Effector CD8-positive, alpha-beta T cell (primary cell): ENCODE measurements around the gene PTPRN2.
"Not testable (repeated sequence)": the region's sequence is repeated elsewhere in the genome, so short reads cannot be mapped to it uniquely, and the experiment has no call there.

Experiments
- DNase-seq: peaks from one replicate; lab custom pipeline; 2025; lab: John Stamatoyannopoulos, UW

The PTPRN2 gene

GRCh38 chr7:158253670-158254045, 334.0 kb downstream of the PTPRN2 start:
- not testable (repeated sequence) for DNase-seq

- no peak for DNase-seq
Measured at GRCh38 chr7:158252837-158253669, 334.6 kb downstream of the PTPRN2 start.

GRCh38 chr7:158252081-158252836, 335.4 kb downstream of the PTPRN2 start:
- no peak for DNase-seq

- no peak for DNase-seq
Measured at GRCh38 chr7:158251061-158251965, 336.3 kb downstream of the PTPRN2 start.

- DNase-seq: no peak
Measured at GRCh38 chr7:158249692-158250091, 337.9 kb downstream of the PTPRN2 start.

- no peak for DNase-seq
Measured at GRCh38 chr7:158248816-158249215, 338.8 kb downstream of the PTPRN2 start.

- no peak for DNase-seq
Measured at GRCh38 chr7:158247758-158248487, 339.7 kb downstream of the PTPRN2 start.

GRCh38 chr7:158246960-158247673, 340.5 kb downstream of the PTPRN2 start:
- no peak for DNase-seq

GRCh38 chr7:158246272-158246959, 341.2 kb downstream of the PTPRN2 start:
- no peak for DNase-seq

GRCh38 chr7:158245724-158246041, 341.9 kb downstream of the PTPRN2 start:
- DNase-seq: no peak

- DNase-seq: no peak
Measured at GRCh38 chr7:158244873-158245723, 342.5 kb downstream of the PTPRN2 start.

- no peak for DNase-seq
Measured at GRCh38 chr7:158244430-158244829, 343.2 kb downstream of the PTPRN2 start.

GRCh38 chr7:158241919-158242318, 345.7 kb downstream of the PTPRN2 start:
- no peak for DNase-seq

- no peak for DNase-seq
Measured at GRCh38 chr7:158240801-158241200, 346.8 kb downstream of the PTPRN2 start.

GRCh38 chr7:158239290-158239981, 348.2 kb downstream of the PTPRN2 start:
- DNase-seq: no peak

GRCh38 chr7:158238616-158239289, 348.9 kb downstream of the PTPRN2 start:
- DNase-seq: no peak

GRCh38 chr7:158237672-158238335, 349.8 kb downstream of the PTPRN2 start:
- no peak for DNase-seq

- DNase-seq: no peak
Measured at GRCh38 chr7:158236400-158236799, 351.2 kb downstream of the PTPRN2 start.
